ENCODE measurements around the gene SH3PXD2A.

DNA sequence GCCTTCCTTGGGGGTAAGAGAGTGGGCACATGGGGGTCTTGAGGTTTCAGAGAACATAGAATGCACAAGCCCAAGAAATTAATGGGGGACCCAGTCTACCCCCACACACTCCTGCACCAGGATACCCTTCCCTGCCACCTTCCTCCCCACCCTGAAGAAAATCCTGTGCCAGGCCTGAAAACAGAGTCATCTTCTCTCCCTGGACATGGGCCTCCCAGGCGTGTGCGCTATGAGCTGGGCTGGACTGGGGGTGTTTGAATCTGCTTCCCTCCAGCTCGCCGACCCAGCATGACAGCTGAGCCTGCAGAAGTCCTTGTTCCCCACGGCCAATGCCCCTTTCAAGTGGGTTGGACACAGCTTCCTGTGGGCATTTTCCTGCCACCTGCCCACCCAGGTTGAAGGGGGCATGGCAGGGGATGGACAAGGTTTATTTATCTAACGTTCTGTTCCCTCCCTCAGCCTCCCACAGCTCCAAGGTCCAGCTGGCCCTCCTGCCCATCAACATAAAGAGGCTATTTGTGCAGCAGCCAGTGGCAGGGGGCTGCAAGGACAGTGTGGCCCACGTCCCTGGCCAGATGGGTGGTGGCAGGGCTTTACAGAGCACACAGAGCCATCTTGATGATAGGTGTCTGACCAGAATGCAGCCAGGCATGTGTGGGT is 141.0 kb downstream of the SH3PXD2A start:
- TF ChIP-seq POLR2A (IDR thresholded peaks at IDR 0.05) (no peak), EP300 (IDR thresholded peaks at IDR 0.05) (no peak)
- TF ChIP-seq, protein P1, sequence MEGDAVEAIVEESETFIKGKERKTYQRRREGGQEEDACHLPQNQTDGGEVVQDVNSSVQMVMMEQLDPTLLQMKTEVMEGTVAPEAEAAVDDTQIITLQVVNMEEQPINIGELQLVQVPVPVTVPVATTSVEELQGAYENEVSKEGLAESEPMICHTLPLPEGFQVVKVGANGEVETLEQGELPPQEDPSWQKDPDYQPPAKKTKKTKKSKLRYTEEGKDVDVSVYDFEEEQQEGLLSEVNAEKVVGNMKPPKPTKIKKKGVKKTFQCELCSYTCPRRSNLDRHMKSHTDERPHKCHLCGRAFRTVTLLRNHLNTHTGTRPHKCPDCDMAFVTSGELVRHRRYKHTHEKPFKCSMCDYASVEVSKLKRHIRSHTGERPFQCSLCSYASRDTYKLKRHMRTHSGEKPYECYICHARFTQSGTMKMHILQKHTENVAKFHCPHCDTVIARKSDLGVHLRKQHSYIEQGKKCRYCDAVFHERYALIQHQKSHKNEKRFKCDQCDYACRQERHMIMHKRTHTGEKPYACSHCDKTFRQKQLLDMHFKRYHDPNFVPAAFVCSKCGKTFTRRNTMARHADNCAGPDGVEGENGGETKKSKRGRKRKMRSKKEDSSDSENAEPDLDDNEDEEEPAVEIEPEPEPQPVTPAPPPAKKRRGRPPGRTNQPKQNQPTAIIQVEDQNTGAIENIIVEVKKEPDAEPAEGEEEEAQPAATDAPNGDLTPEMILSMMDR (IDR thresholded peaks at IDR 0.05), result no peak

All from sigmoid colon (tissue), 4 donors.